H1 (cell line): ENCODE results near the gene C16orf89. TPM values are rescaled to one million over a fixed set of nuclear protein-coding genes. Genes with fewer than 3 reads are reported as not detected.

Experiments used
- CTCF ChIA-PET: fragments of 300-600 bp; sonication (Branson Sonifier 250); formaldehyde crosslinking; loops from one replicate; lab custom pipeline; 2021; ENCODE audit not compliant: partially characterized antibody; lab: Charles Lee
- POLR2A ChIA-PET: fragments of 300-600 bp; sonication (Branson Sonifier 250); formaldehyde crosslinking; loops from one replicate; lab custom pipeline; 2021; ENCODE audit warnings: inconsistent platforms; ENCODE audit not compliant: partially characterized antibody; lab: Charles Lee
- DNase-seq, 2 experiments: peaks; one replicate each; pipeline versions ENCODE4 v3.0.0 to v3.0.0-alpha.2; 2010 to 2022; ENCODE audit warnings: low spot score in 2 of 2, low read depth in 1 of 2, mixed read lengths in 1 of 2
- FAIRE-seq: peaks from 2 replicates; lab custom pipeline; 2011; peaks lifted over from hg19 to GRCh38; lab: Jason Lieb, UNC
- H2AFZ ChIP-seq: 2 replicates; pipeline ENCODE4 v1.8.1; 2012; ENCODE audit warnings: low read length, inconsistent platforms
- H2AK5ac ChIP-seq: 2 replicates; pipeline ENCODE4 v1.6.1; 2013; ENCODE audit warnings: low read depth, low read length
- H2BK120ac ChIP-seq: replicated peaks from 2 replicates; pipeline ENCODE3; 2013; ENCODE audit warnings: low read depth, low read length, inconsistent platforms
- H2BK12ac ChIP-seq: 2 replicates; pipeline ENCODE4 v1.6.1; 2013; ENCODE audit warnings: low read depth, low read length
- H2BK15ac ChIP-seq: 2 replicates; pipeline ENCODE4 v1.6.1; 2013; ENCODE audit warnings: low read length
- H2BK20ac ChIP-seq: 2 replicates; pipeline ENCODE4 v1.6.1; 2013; ENCODE audit warnings: low read length
- H2BK5ac ChIP-seq: 2 replicates; pipeline ENCODE4 v1.6.1; 2013; ENCODE audit warnings: low read depth, low read length
- H3K14ac ChIP-seq: 2 replicates; pipeline ENCODE4 v1.6.1; 2013; ENCODE audit warnings: inconsistent platforms; ENCODE audit not compliant: insufficient read length
- H3K18ac ChIP-seq: 2 replicates; pipeline ENCODE4 v1.6.1; 2013; ENCODE audit warnings: low read length; ENCODE audit errors: extremely low read depth
- H3K23ac ChIP-seq: 2 replicates; pipeline ENCODE4 v1.6.1; 2013; ENCODE audit warnings: inconsistent platforms; ENCODE audit not compliant: insufficient read length
- H3K23me2 ChIP-seq: 2 replicates; pipeline ENCODE4 v1.6.1; 2013; ENCODE audit warnings: low read depth, low read length
- H3K27ac ChIP-seq: 2 replicates; pipeline ENCODE4 v1.6.1; 2011; ENCODE audit warnings: low read depth, low read length, inconsistent platforms
- H3K27me3 ChIP-seq, 4 experiments: replicated peaks in 1 of 4; 1 replicate in 1 of 4; 2 replicates in 3 of 4; pipeline versions ENCODE4 v1.6.1 to v1.8.1; 2011 to 2013; ENCODE audit warnings: low read length in 3 of 4, mild to moderate bottlenecking in 3 of 4, inconsistent platforms in 2 of 4, mixed read lengths in 2 of 4, moderate library complexity in 1 of 4; ENCODE audit not compliant: control insufficient read depth in 3 of 4, insufficient read depth in 3 of 4; ENCODE audit errors: extremely low read depth in 1 of 4
- H3K36me3 ChIP-seq, 4 experiments: 2 replicates each; pipeline versions ENCODE4 v1.6.1 to v1.8.1; 2011 to 2013; ENCODE audit warnings: mild to moderate bottlenecking in 4 of 4, low read length in 3 of 4, moderate library complexity in 2 of 4, control low read depth in 1 of 4, inconsistent platforms in 1 of 4; ENCODE audit not compliant: insufficient read depth in 4 of 4, control insufficient read depth in 2 of 4
- H3K4ac ChIP-seq: replicated peaks from 2 replicates; pipeline ENCODE3; 2013; ENCODE audit warnings: low read length, low read depth, mixed read lengths, inconsistent platforms; ENCODE audit not compliant: insufficient read length
- H3K4me1 ChIP-seq, 4 experiments: replicated peaks in 1 of 4; 1 replicate in 1 of 4; 2 replicates in 3 of 4; pipeline versions ENCODE4 v1.6.1 to v1.8.1; 2011 to 2013; ENCODE audit warnings: low read length in 3 of 4, inconsistent platforms in 2 of 4, mixed read lengths in 1 of 4; ENCODE audit not compliant: insufficient read depth in 4 of 4, control insufficient read depth in 3 of 4
- H3K4me2 ChIP-seq, 2 experiments: 2 replicates each; pipeline versions ENCODE4 v1.6.1 to v1.8.1; 2011 to 2013; ENCODE audit warnings: low read depth in 2 of 2, low read length in 2 of 2, control low read depth in 1 of 2, inconsistent platforms in 1 of 2, mild to moderate bottlenecking in 1 of 2; ENCODE audit not compliant: insufficient read depth in 1 of 2
- H3K4me3 ChIP-seq, 4 experiments: fragments of 200-600, 300-600 bp in 1 of 4; sonication (generic), shearing (Covaris generic), sonication (Bioruptor Twin) in 1 of 4; 2 replicates each; pipeline versions ENCODE4 v1.5.1 to v1.8.1; 2011 to 2016; ENCODE audit warnings: low read length in 4 of 4, low read depth in 3 of 4, control low read depth in 2 of 4, inconsistent platforms in 2 of 4, mild to moderate bottlenecking in 2 of 4, mixed read lengths in 1 of 4, moderate library complexity in 1 of 4; ENCODE audit not compliant: insufficient read depth in 2 of 4; ENCODE audit errors: extremely low read depth in 1 of 4
- H3K56ac ChIP-seq: replicated peaks from 2 replicates; pipeline ENCODE3; 2013; ENCODE audit warnings: low read depth, mild to moderate bottlenecking, mixed read lengths, low read length, inconsistent platforms; ENCODE audit not compliant: insufficient read length
- H3K79me1 ChIP-seq: 2 replicates; pipeline ENCODE4 v1.6.1; 2013; ENCODE audit warnings: low read depth, low read length, control low read depth
- H3K79me2 ChIP-seq, 2 experiments: 2 replicates each; pipeline versions ENCODE4 v1.6.1 to v1.8.1; 2012 to 2013; ENCODE audit warnings: low read length in 2 of 2, mild to moderate bottlenecking in 2 of 2, inconsistent platforms in 1 of 2; ENCODE audit not compliant: insufficient read depth in 2 of 2, control insufficient read depth in 1 of 2
- H3K9ac ChIP-seq, 4 experiments: replicated peaks in 1 of 4; 1 replicate in 1 of 4; 2 replicates in 3 of 4; pipeline versions ENCODE4 v1.6.1 to v1.8.1; 2011 to 2013; ENCODE audit warnings: low read depth in 3 of 4, low read length in 3 of 4, control low read depth in 2 of 4, mild to moderate bottlenecking in 2 of 4, moderate library complexity in 2 of 4, inconsistent platforms in 1 of 4; ENCODE audit errors: extremely low read depth in 1 of 4
- H3K9me3 ChIP-seq, 2 experiments: 2 replicates each; pipeline versions ENCODE4 v1.6.1 to v1.8.1; 2012 to 2013; ENCODE audit warnings: mild to moderate bottlenecking in 2 of 2, moderate library complexity in 2 of 2, control low read depth in 1 of 2, inconsistent platforms in 1 of 2, low read depth in 1 of 2, low read length in 1 of 2, mixed read lengths in 1 of 2; ENCODE audit not compliant: insufficient read depth in 2 of 2
- H4K20me1 ChIP-seq, 2 experiments: replicated peaks in 1 of 2; 2 replicates each; pipeline versions ENCODE3 to v1.8.1; 2011 to 2013; ENCODE audit warnings: inconsistent platforms in 2 of 2, low read length in 2 of 2, mild to moderate bottlenecking in 1 of 2; ENCODE audit not compliant: insufficient read depth in 2 of 2, control insufficient read depth in 1 of 2
- H4K5ac ChIP-seq: 2 replicates; pipeline ENCODE4 v1.6.1; 2013; ENCODE audit warnings: low read length, low read depth, mixed read lengths, inconsistent platforms; ENCODE audit not compliant: insufficient read length
- H4K8ac ChIP-seq: 2 replicates; pipeline ENCODE4 v1.8.0; 2013; ENCODE audit warnings: mild to moderate bottlenecking, moderate library complexity, low read length, inconsistent platforms; ENCODE audit not compliant: insufficient read depth; ENCODE audit errors: extremely low read depth
- H4K91ac ChIP-seq: replicated peaks from 2 replicates; pipeline ENCODE3; 2013; ENCODE audit warnings: low read length, mixed read lengths, inconsistent platforms; ENCODE audit not compliant: insufficient read length
- CEBPB ChIP-seq: IDR thresholded peaks from 2 replicates; pipeline ENCODE4 v1.6.1; 2012; ENCODE audit warnings: low read depth, low read length
- FOSL1 ChIP-seq: IDR thresholded peaks from 2 replicates; pipeline ENCODE4 v1.6.1; 2011; ENCODE audit warnings: mild to moderate bottlenecking, low read depth, low read length, moderate library complexity; ENCODE audit not compliant: insufficient read depth
- KDM1A ChIP-seq: fragments of 200-600, 300-600 bp; sonication (generic); IDR thresholded peaks from 2 replicates; pipeline ENCODE4 v1.7.1; 2016; ENCODE audit warnings: mild to moderate bottlenecking, low read length, borderline replicate concordance
- TAF1 ChIP-seq: IDR thresholded peaks from 2 replicates; pipeline ENCODE4 v1.6.1; 2011; ENCODE audit warnings: mild to moderate bottlenecking, low read depth, low read length
- WGBS, 2 experiments: shearing (Covaris generic) in 1 of 2; methylation state at CpG; one replicate each; pipeline versions ENCODE4 v1.1.6 to v1.1.7; 2013 to 2015; ENCODE audit warnings: low lambda C conversion rate in 2 of 2, mixed read lengths in 2 of 2, inconsistent platforms in 1 of 2, low coverage in 1 of 2, missing lambda C conversion rate in 1 of 2; ENCODE audit not compliant: insufficient replicate concordance in 2 of 2, insufficient coverage in 1 of 2, insufficient read length in 1 of 2; ENCODE audit errors: extremely low coverage in 1 of 2, missing lambda C conversion rate in 1 of 2; 5-methylcytosine and 5-hydroxymethylcytosine counted together
- polyA plus RNA-seq, 7 experiments: library from polyadenylated mRNA; depleted of rRNA in 3 of 7; stranded (reverse) in 5 of 7; unstranded in 2 of 7; fragments of >200 nt in 5 of 7; fragments of 200-250 nt in 2 of 7; gene quantifications; 1 replicate in 5 of 7; 2 replicates in 1 of 7; 4 replicates in 1 of 7; pipeline versions ENCODE4 v1.2.1 to v1.2.3, GENCODE V29; 2011 to 2013; ENCODE audit warnings: missing spikeins in 2 of 7, mixed read lengths in 2 of 7
- total RNA-seq: library from RNA; stranded (reverse); fragmentation: NEBNext Ultra II Directional; extraction: Animal tissue kit (Norgen Biotek cat#: 25700); gene quantifications from 2 replicates; pipeline ENCODE4 v1.2.1, GENCODE V29; 2021

C16orf89 gene
- total and polyA plus RNA-seq, 2 of the 8 experiments (the other 6 are each of a cell fraction or from before 2014, with no cell fraction given): 6.7 to 9.9 TPM

DNA sequence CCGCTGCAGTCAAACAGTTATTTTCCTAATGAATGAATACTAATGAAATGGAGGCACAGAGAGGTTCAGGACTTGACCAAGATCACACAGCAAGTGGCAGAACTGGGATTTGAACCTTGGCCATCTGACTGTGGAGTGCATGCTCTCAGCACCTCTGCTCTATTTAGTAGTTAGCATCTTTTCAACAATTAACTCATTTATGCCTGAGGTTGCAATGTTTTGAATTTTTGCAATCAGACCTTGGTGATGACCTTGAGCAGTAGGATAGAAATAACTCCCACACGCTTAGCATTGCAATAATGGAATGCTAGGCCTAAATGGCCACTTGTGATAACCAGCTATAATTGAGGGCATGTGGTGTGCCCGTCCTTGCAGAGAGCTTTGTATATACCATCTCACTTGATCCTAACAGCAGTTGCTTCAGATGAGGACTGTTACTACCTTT, 63.0 kb downstream of the C16orf89 start:
- ChIA-PET POLR2A (interaction anchor here (0.8 to 1.0 kb wide), 2 partner anchors 19 to 47 kb away, joined by 3 read pairs; no protein-coding TSS in a partner anchor), CTCF (interaction anchor here (0.5 to 3.4 kb wide), 4 partner anchors 22 to 82 kb away, joined by 3 to 10 read pairs (median 4); no protein-coding TSS in a partner anchor)
- Histone ChIP-seq H3K4me3 (no peak overlapping the region), H3K9me3 (no peaks in the 10 kb centered on the region), H4K20me1 (no peaks in the 10 kb centered on the region), H2BK12ac (no peak overlapping the region), H3K14ac (no peak overlapping the region), H3K27me3 (no peaks in the 10 kb centered on the region), H3K9ac (no peak overlapping the region), H3K79me2 (no peaks in the 10 kb centered on the region), H2BK20ac (no peak overlapping the region), H3K23ac (no peak overlapping the region), H3K36me3 (no peaks in the 10 kb centered on the region), H4K5ac (no peak overlapping the region), H2AK5ac (no peak overlapping the region), H2BK120ac (no peak overlapping the region), H3K79me1 (no peaks in the 10 kb centered on the region; the same call in 1 of the 2 replicates), H3K4me2 (no peak overlapping the region), H2BK5ac (no peak overlapping the region), H3K4ac (no peak overlapping the region), H3K56ac (no peak overlapping the region), H3K4me1 (no peaks in the 10 kb centered on the region), H2BK15ac (no peak overlapping the region), H3K23me2 (no peaks in the 10 kb centered on the region), H4K8ac (no peak overlapping the region), H2AFZ (no peak overlapping the region), H3K27ac (no peak overlapping the region), H3K18ac (no peak overlapping the region), H4K91ac (no peak overlapping the region)
- 0 out of 2 replicates have a peak, but pooled peaks have one; percentile 23 for TF ChIP-seq KDM1A
- no peak for TF ChIP-seq CEBPB
- no peak for TF ChIP-seq FOSL1
- no peak for TF ChIP-seq TAF1
- DNase-seq (no peak), FAIRE-seq (no peak)
- 87% methylated on average over 3 of the region's 3 CpGs; no CpG with 5 or more reads in 1 of the 2 experiments for WGBS, 2 experiments
